SK-N-SH (cell line): Measurements from ENCODE around the gene CCNY.

Source experiments
- CHD2 ChIP-seq: fragments of 150-350 bp; IDR thresholded peaks from 2 replicates; pipeline ENCODE4 v1.6.1; 2018; ENCODE audit warnings: low read length; ENCODE audit not compliant: partially characterized antibody
- CTCF ChIP-seq: fragments of 200-600 bp; sonication (generic); IDR thresholded peaks from 2 replicates; pipeline ENCODE4 v1.6.1; 2017; ENCODE audit warnings: antibody characterized with exemption, mild to moderate bottlenecking, moderate library complexity
- ELF1 ChIP-seq: IDR thresholded peaks from 2 replicates; pipeline ENCODE4 v1.4.0; 2012
- FOXJ3 ChIP-seq: sonication (generic); formaldehyde crosslinking; IDR thresholded peaks from 2 replicates; pipeline ENCODE4 v1.5.1; 2020; ENCODE audit warnings: mild to moderate bottlenecking, missing genetic modification reagents
- GABPA ChIP-seq: IDR thresholded peaks from 2 replicates; pipeline ENCODE4 v1.4.0; 2012; ENCODE audit warnings: low read depth, mild to moderate bottlenecking
- JUND ChIP-seq: IDR thresholded peaks from 2 replicates; pipeline ENCODE4 v1.4.0; 2012
- MXI1 ChIP-seq: IDR thresholded peaks from 2 replicates; pipeline ENCODE4 v1.6.1; 2012; ENCODE audit warnings: mild to moderate bottlenecking, low read depth, low read length, improper control_type of control experiment
- PBX3 ChIP-seq: IDR thresholded peaks from 2 replicates; pipeline ENCODE4; 2012
- POLR2AphosphoS5 ChIP-seq: IDR thresholded peaks from 2 replicates; pipeline ENCODE4 v1.6.1; 2012; ENCODE audit warnings: low read depth, low read length
- RAD21 ChIP-seq: IDR thresholded peaks from 2 replicates; pipeline ENCODE4 v1.6.1; 2012; ENCODE audit warnings: mild to moderate bottlenecking, low read length
- RCOR1 ChIP-seq: fragments of 150-350 bp; IDR thresholded peaks from 2 replicates; pipeline ENCODE4 v1.6.1; 2017; ENCODE audit warnings: antibody characterized with exemption, low read length
- SIN3A ChIP-seq: IDR thresholded peaks from 2 replicates; pipeline ENCODE4 v1.6.1; 2012; ENCODE audit warnings: low read depth, mild to moderate bottlenecking, low read length, moderate library complexity, borderline replicate concordance
- TAF1 ChIP-seq: IDR thresholded peaks from 2 replicates; pipeline ENCODE4 v1.6.1; 2012; ENCODE audit warnings: low read depth, mild to moderate bottlenecking, low read length, moderate library complexity, borderline replicate concordance
- TCF12 ChIP-seq: IDR thresholded peaks from 2 replicates; pipeline ENCODE4 v1.4.0; 2012

GRCh38 chr10:35579116-35579515, 242.8 kb downstream of the CCNY start:
- no peak for TF ChIP-seq GABPA
- no peak for TF ChIP-seq CTCF
- no peak for TF ChIP-seq FOXJ3 (CRISPR knock-in tag)
- no peak for TF ChIP-seq POLR2AphosphoS5
- TF ChIP-seq SIN3A = no peak
- TF ChIP-seq JUND = no peak
- no peak for TF ChIP-seq PBX3
- no peak for TF ChIP-seq MXI1
- no peak for TF ChIP-seq TAF1
- no peak for TF ChIP-seq CHD2
- TF ChIP-seq RCOR1 = no peak
- no peak for TF ChIP-seq RAD21
- no peak for TF ChIP-seq TCF12
- no peak for TF ChIP-seq ELF1
